Panc1 (cell line): Measurements from ENCODE around the gene OAF. TPM values are rescaled to one million over a fixed set of nuclear protein-coding genes. Genes with fewer than 3 reads are reported as not detected.

Experiments used
- ATAC-seq: fragments of 200-7000 bp; cut with Tn5 transposase; 2 replicates; pipeline ENCODE4 v1.9.1; 2020; ENCODE audit warnings: mild to moderate bottlenecking, moderate library complexity
- BruUV-seq: library from RNA; stranded (reverse); fragments of 400-500 nt; replicated peaks from 2 replicates; lab custom pipeline; 2021; lab: Mats Ljungman, UMichigan
- CTCF ChIA-PET: fragments of 300-600 bp; sonication (Branson Sonifier 250); formaldehyde crosslinking; loops from one replicate; lab custom pipeline; 2022; ENCODE audit warnings: antibody characterized with exemption; lab: Charles Lee
- POLR2A ChIA-PET: fragments of 300-600 bp; sonication (Branson Sonifier 250); formaldehyde crosslinking; loops from one replicate; lab custom pipeline; 2022; ENCODE audit warnings: antibody characterized with exemption; lab: Charles Lee
- DNase-seq: peaks from one replicate; pipeline ENCODE4 v3.0.0-alpha.2; 2010; ENCODE audit warnings: low read depth, low spot score
- H3K27ac ChIP-seq: 2 replicates; pipeline ENCODE4 v1.5.1; 2011; ENCODE audit warnings: mild to moderate bottlenecking, low read length, inconsistent platforms
- H3K27me3 ChIP-seq: fragments of 200-500 bp; sonication (Bioruptor generic); 2 replicates; pipeline ENCODE4 v1.6.0; 2014; ENCODE audit warnings: low read length, inconsistent platforms; ENCODE audit not compliant: control insufficient read depth, insufficient read depth
- H3K36me3 ChIP-seq: fragments of 200-500 bp; sonication (Bioruptor generic); 2 replicates; pipeline ENCODE4 v1.5.1; 2014; ENCODE audit warnings: inconsistent platforms, mild to moderate bottlenecking, low read length, moderate library complexity; ENCODE audit not compliant: control insufficient read depth, insufficient read depth
- H3K4me1 ChIP-seq: 2 replicates; pipeline ENCODE4 v1.5.1; 2011; ENCODE audit warnings: inconsistent platforms, mild to moderate bottlenecking, low read length, moderate library complexity; ENCODE audit not compliant: control insufficient read depth, insufficient read depth
- H3K4me3 ChIP-seq, 2 experiments: 2 replicates each; pipeline ENCODE4 v1.5.1; 2011 to 2012; ENCODE audit warnings: low read depth in 2 of 2, low read length in 2 of 2, mild to moderate bottlenecking in 2 of 2, inconsistent platforms in 1 of 2, moderate library complexity in 1 of 2
- H3K9me3 ChIP-seq: fragments of 200-500 bp; sonication (Bioruptor generic); 2 replicates; pipeline ENCODE4 v1.5.1; 2014; ENCODE audit warnings: low read depth, mild to moderate bottlenecking, inconsistent platforms, low read length, moderate library complexity; ENCODE audit not compliant: control insufficient read depth, insufficient read depth
- POLR2AphosphoS5 ChIP-seq: IDR thresholded peaks from 2 replicates; pipeline ENCODE4 v1.6.1; 2012; ENCODE audit warnings: mild to moderate bottlenecking, low read depth, low read length, moderate library complexity
- SIN3A ChIP-seq: IDR thresholded peaks from 2 replicates; pipeline ENCODE4 v1.6.1; 2012; ENCODE audit warnings: low read depth, mild to moderate bottlenecking, low read length, moderate library complexity, borderline replicate concordance; ENCODE audit not compliant: insufficient read depth
- TCF7L2 ChIP-seq: IDR thresholded peaks from 2 replicates; pipeline ENCODE4 v1.6.1; 2011; ENCODE audit warnings: mild to moderate bottlenecking, low read depth, low read length, inconsistent platforms
- in situ Hi-C: cut with HindIII; loops from 2 replicates; pipeline ENCODE4 v1.10.0; 2016; ENCODE audit warnings: low sequenced_read_pairs, low pct_unique_long_range_greater_than_20kb
- intact Hi-C: fragments of 100-400 bp; cut with micrococcal nuclease; formaldehyde crosslinking; loops from one replicate; pipeline ENCODE4 v1.10.0; 2022; ENCODE audit not compliant: unreplicated experiment
- total RNA-seq: library from RNA; stranded (reverse); gene quantifications from one replicate; pipeline ENCODE4 v1.2.1, GENCODE V29; 2021; ENCODE audit not compliant: unreplicated experiment
- TF ChIP-seq, protein P1 (sequence below): fragments of 450-650 bp; IDR thresholded peaks from 2 replicates; pipeline ENCODE4 v1.5.1; 2017; ENCODE audit warnings: mild to moderate bottlenecking
- TF ChIP-seq, protein P2 (sequence below), 2 experiments: IDR thresholded peaks; 2 replicates each; pipeline ENCODE4 v1.6.1; 2011 to 2012; ENCODE audit warnings: low read depth in 2 of 2, control low read depth in 1 of 2, low read length in 1 of 2, mild to moderate bottlenecking in 1 of 2, moderate library complexity in 1 of 2; ENCODE audit not compliant: insufficient read depth in 1 of 2

The OAF gene
- total RNA-seq, 1 experiment from 2014 or later = 13.7 TPM

- no peak overlapping the region for H3K27ac ChIP-seq
- no peak for TF ChIP-seq SIN3A
- POLR2A ChIA-PET = no interaction called here
- H3K27me3 ChIP-seq = 0 out of 2 replicates have a peak, but pooled peaks cover 2% of the 10 kb centered on the region
- intact Hi-C loops (no loop called here), in situ Hi-C loops (no loop called here)
- no TSS peak for BruUV-seq
- H3K9me3 ChIP-seq = no peaks in the 10 kb centered on the region
- no peaks in the 10 kb centered on the region; the same call in 1 of the 2 replicates for H3K4me1 ChIP-seq
- CTCF ChIA-PET = no interaction called here
- no peak overlapping the region for H3K4me3 ChIP-seq
- ATAC-seq (no peak), DNase-seq (no peak)
- no peaks in the 10 kb centered on the region for H3K36me3 ChIP-seq
Measured at GRCh38 chr11:120219938-120220746, 9.3 kb downstream of the OAF start.

- H3K4me3 ChIP-seq = no peak overlapping the region
- CTCF ChIA-PET = no interaction called here
- H3K36me3 ChIP-seq = no peaks in the 10 kb centered on the region
- in situ Hi-C loops (no loop called here), intact Hi-C loops (no loop called here)
- 0 out of 2 replicates have a peak, but pooled peaks cover 2% of the 10 kb centered on the region for H3K27me3 ChIP-seq
- H3K27ac ChIP-seq = no peak overlapping the region
- BruUV-seq = no TSS peak
- POLR2A ChIA-PET = no interaction called here
- no peaks in the 10 kb centered on the region; the same call in 1 of the 2 replicates for H3K4me1 ChIP-seq
- TF ChIP-seq POLR2AphosphoS5 (no peak), TCF7L2 (no peak)
- DNase-seq = no peak
- no peaks in the 10 kb centered on the region for H3K9me3 ChIP-seq
- ATAC-seq = no peak
Measured at GRCh38 chr11:120220747-120221037, 9.9 kb downstream of the OAF start.

- CTCF ChIA-PET = no interaction called here
- no peaks in the 10 kb centered on the region for H3K36me3 ChIP-seq
- no TSS peak for BruUV-seq
Measured at GRCh38 chr11:120221115-120221752, 10.4 kb downstream of the OAF start.

More at GRCh38 chr11:120221115-120221752, 10.4 kb downstream of the OAF start:
- Histone ChIP-seq H3K9me3 (no peaks in the 10 kb centered on the region), H3K4me1 (no peaks in the 10 kb centered on the region; the same call in 1 of the 2 replicates), H3K27ac (no peak overlapping the region), H3K4me3 (no peak overlapping the region), H3K27me3 (0 out of 2 replicates have a peak, but pooled peaks cover 2% of the 10 kb centered on the region)
- intact Hi-C loops (no loop called here), in situ Hi-C loops (no loop called here)
- POLR2A ChIA-PET = no interaction called here
- TF ChIP-seq TCF7L2 (no peak), SIN3A (no peak), POLR2AphosphoS5 (no peak)
- TF ChIP-seq, protein P1, sequence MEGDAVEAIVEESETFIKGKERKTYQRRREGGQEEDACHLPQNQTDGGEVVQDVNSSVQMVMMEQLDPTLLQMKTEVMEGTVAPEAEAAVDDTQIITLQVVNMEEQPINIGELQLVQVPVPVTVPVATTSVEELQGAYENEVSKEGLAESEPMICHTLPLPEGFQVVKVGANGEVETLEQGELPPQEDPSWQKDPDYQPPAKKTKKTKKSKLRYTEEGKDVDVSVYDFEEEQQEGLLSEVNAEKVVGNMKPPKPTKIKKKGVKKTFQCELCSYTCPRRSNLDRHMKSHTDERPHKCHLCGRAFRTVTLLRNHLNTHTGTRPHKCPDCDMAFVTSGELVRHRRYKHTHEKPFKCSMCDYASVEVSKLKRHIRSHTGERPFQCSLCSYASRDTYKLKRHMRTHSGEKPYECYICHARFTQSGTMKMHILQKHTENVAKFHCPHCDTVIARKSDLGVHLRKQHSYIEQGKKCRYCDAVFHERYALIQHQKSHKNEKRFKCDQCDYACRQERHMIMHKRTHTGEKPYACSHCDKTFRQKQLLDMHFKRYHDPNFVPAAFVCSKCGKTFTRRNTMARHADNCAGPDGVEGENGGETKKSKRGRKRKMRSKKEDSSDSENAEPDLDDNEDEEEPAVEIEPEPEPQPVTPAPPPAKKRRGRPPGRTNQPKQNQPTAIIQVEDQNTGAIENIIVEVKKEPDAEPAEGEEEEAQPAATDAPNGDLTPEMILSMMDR = no peak
- TF ChIP-seq, protein P2, sequence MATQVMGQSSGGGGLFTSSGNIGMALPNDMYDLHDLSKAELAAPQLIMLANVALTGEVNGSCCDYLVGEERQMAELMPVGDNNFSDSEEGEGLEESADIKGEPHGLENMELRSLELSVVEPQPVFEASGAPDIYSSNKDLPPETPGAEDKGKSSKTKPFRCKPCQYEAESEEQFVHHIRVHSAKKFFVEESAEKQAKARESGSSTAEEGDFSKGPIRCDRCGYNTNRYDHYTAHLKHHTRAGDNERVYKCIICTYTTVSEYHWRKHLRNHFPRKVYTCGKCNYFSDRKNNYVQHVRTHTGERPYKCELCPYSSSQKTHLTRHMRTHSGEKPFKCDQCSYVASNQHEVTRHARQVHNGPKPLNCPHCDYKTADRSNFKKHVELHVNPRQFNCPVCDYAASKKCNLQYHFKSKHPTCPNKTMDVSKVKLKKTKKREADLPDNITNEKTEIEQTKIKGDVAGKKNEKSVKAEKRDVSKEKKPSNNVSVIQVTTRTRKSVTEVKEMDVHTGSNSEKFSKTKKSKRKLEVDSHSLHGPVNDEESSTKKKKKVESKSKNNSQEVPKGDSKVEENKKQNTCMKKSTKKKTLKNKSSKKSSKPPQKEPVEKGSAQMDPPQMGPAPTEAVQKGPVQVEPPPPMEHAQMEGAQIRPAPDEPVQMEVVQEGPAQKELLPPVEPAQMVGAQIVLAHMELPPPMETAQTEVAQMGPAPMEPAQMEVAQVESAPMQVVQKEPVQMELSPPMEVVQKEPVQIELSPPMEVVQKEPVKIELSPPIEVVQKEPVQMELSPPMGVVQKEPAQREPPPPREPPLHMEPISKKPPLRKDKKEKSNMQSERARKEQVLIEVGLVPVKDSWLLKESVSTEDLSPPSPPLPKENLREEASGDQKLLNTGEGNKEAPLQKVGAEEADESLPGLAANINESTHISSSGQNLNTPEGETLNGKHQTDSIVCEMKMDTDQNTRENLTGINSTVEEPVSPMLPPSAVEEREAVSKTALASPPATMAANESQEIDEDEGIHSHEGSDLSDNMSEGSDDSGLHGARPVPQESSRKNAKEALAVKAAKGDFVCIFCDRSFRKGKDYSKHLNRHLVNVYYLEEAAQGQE (IDR thresholded peaks at IDR 0.05; ENCODE audit: insufficient read depth in 1 of 2, low read depth in 2 of 2, low read length in 1 of 2) = no peak
- ATAC-seq (no peak), DNase-seq (no peak)
